HG03432 (cell line): ENCODE measurements around the gene PLD6.

ENCODE experiments used
- ATAC-seq: cut with Tn5 transposase; IDR thresholded peaks from one replicate; pipeline ENCODE4 v1.9.1; 2021; ENCODE audit warnings: mild to moderate bottlenecking, moderate library complexity; ENCODE audit not compliant: unreplicated experiment

Gene PLD6

DNA sequence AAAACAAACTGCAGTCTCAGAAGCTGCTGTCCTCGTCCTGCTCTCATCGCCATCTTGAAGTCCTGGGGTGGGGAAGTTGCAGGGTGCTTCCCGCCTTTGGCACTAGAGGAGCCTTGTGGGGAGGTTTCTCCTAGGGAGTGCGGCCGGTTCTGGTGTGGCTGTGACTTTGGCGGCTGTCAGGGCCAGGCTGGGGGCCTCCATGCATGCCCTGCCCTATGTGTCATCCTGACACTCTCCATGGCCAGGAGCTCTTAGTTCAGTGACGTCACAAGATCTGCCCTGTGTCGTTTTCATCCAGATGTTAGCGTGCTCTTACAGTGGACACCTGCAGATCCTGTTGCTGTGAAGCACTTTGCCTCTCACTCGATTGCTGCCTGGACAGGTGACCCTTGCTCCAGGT is 49.6 kb downstream of the PLD6 start:
- no peak for ATAC-seq

DNA sequence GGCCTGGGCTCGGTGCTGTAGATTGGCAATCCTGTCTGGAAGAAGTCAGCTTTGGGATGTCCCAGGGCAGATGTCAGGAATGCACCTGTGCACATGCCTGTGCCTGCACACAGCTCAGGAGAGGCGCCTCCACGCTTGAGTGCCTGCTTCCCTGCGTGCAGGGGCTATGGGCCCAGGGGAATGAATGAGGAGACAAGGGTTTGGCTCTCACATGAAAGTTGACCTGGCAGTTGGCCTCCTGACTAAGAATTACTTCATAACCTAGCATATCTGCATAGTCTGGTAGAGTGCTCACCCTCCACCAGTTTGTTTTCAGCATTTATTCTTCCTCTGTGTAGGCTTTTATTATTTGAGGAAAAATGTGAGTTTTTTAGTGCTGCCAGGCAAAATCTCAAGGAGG is 50.0 kb downstream of the PLD6 start:
- no peak for ATAC-seq

DNA sequence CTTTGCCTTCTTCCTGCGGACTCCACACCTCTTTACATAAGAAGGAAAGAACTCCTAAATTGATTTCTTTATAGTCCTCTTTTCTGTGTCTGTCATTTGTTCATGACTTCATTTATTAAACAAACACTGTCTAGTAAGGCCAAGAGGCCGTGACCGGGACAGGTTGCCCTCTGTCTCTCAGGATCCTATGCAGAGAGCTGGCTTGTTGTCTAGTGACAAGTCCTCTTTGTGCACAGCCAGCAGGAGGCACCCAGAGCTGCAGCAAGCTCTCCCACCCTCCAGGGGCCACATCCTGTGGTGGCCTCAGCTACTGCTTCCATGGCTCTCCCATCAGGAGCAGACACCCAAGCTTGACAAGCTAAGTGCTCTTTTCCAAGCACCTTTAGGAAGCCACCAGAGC is 50.6 kb downstream of the PLD6 start:
- no peak for ATAC-seq

DNA sequence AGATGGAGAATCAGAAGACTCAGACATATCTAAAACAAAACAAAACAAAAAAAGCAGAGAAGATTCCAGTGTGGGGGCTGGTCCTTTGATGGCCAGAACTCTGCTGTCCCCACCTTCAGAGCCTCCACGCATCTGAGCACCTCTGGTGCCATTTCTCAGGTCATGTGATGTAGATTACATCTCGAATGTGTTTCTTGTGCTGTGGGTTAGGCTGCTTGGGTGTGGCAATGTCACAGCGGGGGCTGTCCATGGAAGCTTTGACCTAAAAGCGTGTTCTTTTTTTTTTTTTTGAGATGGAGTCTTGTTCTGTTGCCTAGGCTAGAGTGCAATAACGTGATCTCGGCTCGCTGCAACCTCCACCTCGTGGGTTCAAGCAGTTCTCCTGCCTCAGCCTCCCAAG is 51.2 kb downstream of the PLD6 start:
- ATAC-seq = no peak

DNA sequence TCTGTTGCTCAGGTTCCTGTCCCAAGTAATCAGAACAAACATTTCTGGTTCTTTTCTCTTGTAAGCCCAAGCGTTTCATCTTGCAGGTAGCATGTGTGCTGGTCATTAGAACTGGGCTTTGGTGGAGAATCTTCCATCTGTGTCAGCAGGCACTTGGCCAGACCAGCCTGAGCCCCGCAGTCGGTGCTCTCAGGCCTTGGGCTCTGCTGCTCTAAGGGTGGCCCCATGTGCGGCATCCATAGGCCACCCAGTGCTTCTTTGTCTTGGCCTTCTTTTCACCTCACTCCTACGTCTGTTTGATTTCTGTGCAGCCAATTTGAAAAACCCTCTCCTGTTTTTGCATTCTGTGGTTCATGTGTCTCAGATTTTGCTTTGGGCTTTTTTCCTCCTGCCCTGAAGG is 51.6 kb downstream of the PLD6 start:
- ATAC-seq = no peak

DNA sequence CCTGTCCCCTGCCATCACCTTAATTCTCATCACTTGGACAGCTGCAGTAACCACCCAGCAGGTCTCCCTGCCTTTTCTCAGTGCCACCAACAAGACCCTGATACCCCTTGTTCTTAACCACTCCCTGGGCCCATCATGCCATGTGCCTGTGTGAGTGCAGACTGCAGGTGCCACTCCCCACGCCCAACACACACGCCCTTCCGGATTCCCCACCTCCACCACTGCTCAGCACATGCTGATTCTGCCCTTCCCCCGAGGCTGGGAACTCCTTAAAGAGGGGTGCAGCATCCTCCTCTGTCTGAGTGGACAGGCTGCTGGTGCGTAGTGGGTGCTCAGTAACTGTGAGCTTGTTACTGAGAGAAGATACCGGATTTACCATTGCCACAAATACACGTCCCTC is 52.4 kb downstream of the PLD6 start:
- no peak for ATAC-seq

DNA sequence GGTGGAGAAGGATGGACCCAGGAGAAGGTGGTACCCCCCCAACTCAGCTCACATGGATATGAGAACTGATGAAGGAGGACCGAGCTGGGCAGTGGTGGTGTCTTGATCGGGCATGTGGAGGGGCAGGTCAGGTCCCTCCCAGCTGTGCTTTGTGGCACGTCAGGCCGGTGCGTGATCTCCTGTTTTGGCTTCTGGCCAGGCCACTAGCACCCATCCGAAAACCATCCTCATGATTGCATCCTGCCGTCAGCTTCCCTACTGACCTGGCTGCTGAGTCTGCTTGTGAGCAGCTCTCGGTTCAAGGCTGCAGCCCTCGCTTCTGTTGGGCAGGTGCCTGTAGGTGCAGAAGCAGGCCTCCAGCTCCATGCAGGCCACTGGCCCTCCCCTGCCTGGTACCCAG is 53.1 kb downstream of the PLD6 start:
- ATAC-seq = no peak

DNA sequence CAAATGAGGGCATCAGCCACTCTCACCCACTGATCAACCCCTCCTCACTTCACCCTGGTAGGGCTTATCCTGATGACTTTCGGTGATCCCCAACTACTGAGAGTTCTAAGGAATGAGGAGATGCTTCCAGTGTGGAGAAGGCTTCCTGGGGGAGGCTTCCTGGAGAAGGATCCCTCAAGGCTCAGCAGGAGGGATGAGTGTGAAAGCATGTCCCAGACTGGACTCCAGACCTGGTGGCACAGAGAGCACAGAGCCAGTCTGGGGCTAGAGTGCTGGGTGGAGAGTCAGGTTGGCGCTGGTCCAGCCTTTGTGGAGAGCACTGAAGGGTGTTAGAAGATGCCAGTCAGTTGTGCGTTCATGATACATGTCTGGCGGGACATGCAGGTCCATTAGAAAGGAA is 53.7 kb downstream of the PLD6 start:
- no peak for ATAC-seq

DNA sequence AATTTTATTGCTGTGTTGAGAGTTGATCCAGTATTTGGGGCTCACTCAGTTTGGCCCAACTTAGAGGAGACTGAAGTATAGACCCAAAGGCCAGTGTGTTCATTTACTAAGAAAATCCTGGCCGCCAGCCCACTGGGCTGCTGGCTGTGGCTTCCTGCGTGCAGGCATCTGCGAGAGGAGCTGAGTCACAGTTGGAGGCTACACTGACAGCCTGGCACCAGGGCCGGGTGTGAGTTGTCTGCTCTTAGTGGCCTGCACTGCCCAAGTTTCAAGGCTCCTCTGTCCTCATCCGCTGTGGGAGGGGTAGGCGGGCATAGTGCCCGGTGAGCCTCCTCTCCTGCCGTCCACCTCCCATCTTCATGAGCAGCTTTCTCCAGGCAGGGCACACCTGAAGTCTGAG is 54.2 kb downstream of the PLD6 start:
- ATAC-seq = no peak

DNA sequence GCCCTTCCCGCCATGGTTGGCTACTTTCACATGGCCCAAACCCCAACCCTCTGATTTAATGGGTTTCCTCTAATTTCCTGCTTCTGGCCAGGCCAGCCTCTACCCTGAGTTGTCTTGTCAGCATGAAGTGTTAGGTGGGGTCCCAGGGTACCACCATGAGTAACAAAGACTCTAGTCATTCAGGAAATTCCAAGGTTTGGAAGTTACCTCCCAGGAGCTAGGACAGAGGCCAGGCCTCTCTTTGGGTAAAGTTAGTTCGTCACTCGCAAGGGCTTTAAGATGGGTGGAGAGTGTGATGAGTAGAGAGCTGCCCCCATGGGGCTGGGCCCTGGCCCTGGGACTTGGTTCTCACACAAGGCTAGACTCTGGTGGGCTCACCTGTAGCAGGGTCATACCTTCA is 54.6 kb downstream of the PLD6 start:
- ATAC-seq = no peak

DNA sequence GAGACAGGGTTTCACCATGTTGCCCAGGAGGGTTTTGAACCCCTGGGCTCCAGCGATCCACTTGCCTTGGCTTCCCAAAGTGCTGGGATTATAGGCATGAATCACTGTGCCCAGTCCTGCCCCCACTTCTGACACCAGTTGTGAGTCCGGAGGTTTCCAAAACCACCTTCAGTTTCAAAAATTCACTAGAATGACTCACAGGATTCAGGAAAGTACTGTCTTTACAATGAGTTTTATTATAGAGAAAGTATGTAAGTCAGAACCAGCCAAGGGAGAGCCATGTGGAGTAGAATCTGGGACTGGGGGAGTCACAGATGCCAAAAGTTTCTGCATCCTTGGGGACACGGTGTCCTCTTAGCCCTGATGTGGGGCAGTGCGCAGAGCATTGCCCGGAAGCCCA is 55.1 kb downstream of the PLD6 start:
- ATAC-seq = no peak
